ENCODE results near the gene SNX30. TPM values are rescaled to one million over a fixed set of nuclear protein-coding genes. Genes with fewer than 3 reads are reported as not detected.

The SNX30 gene
- total RNA-seq, 1 experiment from 2014 or later = 6.9 TPM

DNA sequence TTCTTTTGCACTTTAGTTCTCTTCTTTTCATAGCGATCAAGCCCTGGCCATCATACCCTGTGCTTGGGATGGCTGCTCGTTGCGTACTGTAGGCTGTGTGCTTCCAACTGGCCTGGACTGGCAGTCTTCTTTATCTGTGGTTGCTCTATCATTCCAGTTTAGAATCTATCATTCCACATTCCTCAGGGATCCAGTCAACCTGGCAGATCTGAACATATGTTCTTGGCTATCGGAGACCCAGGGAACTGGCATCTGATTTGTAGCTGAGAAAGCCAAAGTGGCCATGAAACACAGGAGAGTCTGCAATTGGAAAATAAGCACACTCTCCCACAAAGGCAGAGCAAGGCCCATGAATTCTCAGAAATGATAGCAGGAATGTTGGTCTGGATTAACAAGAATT lies 162.8 kb downstream of the SNX30 start:
- BruUV-seq (replicated peaks) = no TSS peak
- H3K4me3 ChIP-seq (ENCODE audit: low read depth in 2 of 2, low read length in 2 of 2) = no peak overlapping the region
- H3K36me3 ChIP-seq (ENCODE audit: control insufficient read depth, insufficient read depth, low read length) = no peaks in the 10 kb centered on the region
- ChIA-PET CTCF (no interaction called here), POLR2A (no interaction called here)
- H3K27me3 ChIP-seq (ENCODE audit: control insufficient read depth, insufficient read depth, low read length) = no peaks in the 10 kb centered on the region; the same call in 1 of the 2 replicates
- ATAC-seq = no peak
- in situ Hi-C loops (cut with HindIII; ENCODE audit: low pct_unique_long_range_greater_than_20kb, low sequenced_read_pairs) (no loop called here), intact Hi-C loops (cut with micrococcal nuclease; ENCODE audit: unreplicated experiment) (no loop called here)
- no peaks in the 10 kb centered on the region for H3K4me1 ChIP-seq (ENCODE audit: control insufficient read depth, insufficient read depth, low read length)
- H3K27ac ChIP-seq (ENCODE audit: low read length) = no peak overlapping the region
- TF ChIP-seq SIN3A (IDR thresholded peaks at IDR 0.05; ENCODE audit: borderline replicate concordance, insufficient read depth, low read depth, low read length) (no peak), CTCF (IDR thresholded peaks at IDR 0.05) (no peak), POLR2AphosphoS5 (IDR thresholded peaks at IDR 0.05; ENCODE audit: low read depth, low read length) (no peak), REST (IDR thresholded peaks at IDR 0.05; ENCODE audit: insufficient read depth in 1 of 2, low read depth in 2 of 2, low read length in 1 of 2) (no peak), TCF7L2 (IDR thresholded peaks at IDR 0.05; ENCODE audit: low read depth, low read length) (no peak)
- DNase-seq (ENCODE audit: low read depth, low spot score) = no peak
- no peaks in the 10 kb centered on the region for H3K9me3 ChIP-seq (ENCODE audit: control insufficient read depth, insufficient read depth, low read depth, low read length)

DNA sequence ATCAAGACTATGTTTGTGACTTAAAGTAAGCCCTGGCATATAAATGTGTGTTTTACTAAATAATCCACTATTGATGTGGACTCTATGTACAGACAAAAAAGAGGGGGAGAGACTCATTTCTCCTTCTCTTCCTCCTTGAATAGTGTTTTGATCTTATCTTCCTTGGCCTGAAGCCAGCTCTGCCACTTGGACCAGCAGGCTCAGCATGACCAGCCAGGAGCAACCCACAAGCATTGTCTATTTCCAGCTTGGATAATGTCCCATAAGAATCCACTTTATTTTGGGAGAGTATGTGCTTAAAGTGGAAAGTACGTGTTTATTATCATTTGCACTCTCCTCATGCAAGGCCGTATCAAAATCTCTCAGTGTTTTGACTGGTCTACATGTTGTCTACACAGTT lies 164.0 kb downstream of the SNX30 start:
- in situ Hi-C loops (cut with HindIII; ENCODE audit: low pct_unique_long_range_greater_than_20kb, low sequenced_read_pairs) (no loop called here), intact Hi-C loops (cut with micrococcal nuclease; ENCODE audit: unreplicated experiment) (no loop called here)
- Histone ChIP-seq H3K9me3 (ENCODE audit: control insufficient read depth, insufficient read depth, low read depth, low read length) (no peaks in the 10 kb centered on the region), H3K36me3 (ENCODE audit: control insufficient read depth, insufficient read depth, low read length) (no peaks in the 10 kb centered on the region), H3K27ac (ENCODE audit: low read length) (no peak overlapping the region), H3K4me1 (ENCODE audit: control insufficient read depth, insufficient read depth, low read length) (no peaks in the 10 kb centered on the region), H3K4me3 (ENCODE audit: low read depth in 2 of 2, low read length in 2 of 2) (no peak overlapping the region), H3K27me3 (ENCODE audit: control insufficient read depth, insufficient read depth, low read length) (no peaks in the 10 kb centered on the region; the same call in 1 of the 2 replicates)
- no TSS peak for BruUV-seq (replicated peaks)
- DNase-seq (ENCODE audit: low read depth, low spot score) (no peak), ATAC-seq (no peak)
- ChIA-PET CTCF (no interaction called here), POLR2A (no interaction called here)
- TF ChIP-seq CTCF (IDR thresholded peaks at IDR 0.05) (no peak), POLR2AphosphoS5 (IDR thresholded peaks at IDR 0.05; ENCODE audit: low read depth, low read length) (no peak), REST (IDR thresholded peaks at IDR 0.05; ENCODE audit: insufficient read depth in 1 of 2, low read depth in 2 of 2, low read length in 1 of 2) (no peak), TCF7L2 (IDR thresholded peaks at IDR 0.05; ENCODE audit: low read depth, low read length) (no peak), SIN3A (IDR thresholded peaks at IDR 0.05; ENCODE audit: borderline replicate concordance, insufficient read depth, low read depth, low read length) (no peak)

All from Panc1 (cell line).